Erythroblast (primary cell): ENCODE measurements around the gene CAPS.

Experiments
- GATA1 ChIP-seq: IDR thresholded peaks from 2 replicates; pipeline ENCODE4 v1.6.1; 2011; ENCODE audit warnings: low read depth, mild to moderate bottlenecking, control low read depth, low read length, moderate library complexity
- POLR2A ChIP-seq: IDR thresholded peaks from 2 replicates; pipeline ENCODE4 v1.6.1; 2011; ENCODE audit warnings: mild to moderate bottlenecking, low read length

DNA sequence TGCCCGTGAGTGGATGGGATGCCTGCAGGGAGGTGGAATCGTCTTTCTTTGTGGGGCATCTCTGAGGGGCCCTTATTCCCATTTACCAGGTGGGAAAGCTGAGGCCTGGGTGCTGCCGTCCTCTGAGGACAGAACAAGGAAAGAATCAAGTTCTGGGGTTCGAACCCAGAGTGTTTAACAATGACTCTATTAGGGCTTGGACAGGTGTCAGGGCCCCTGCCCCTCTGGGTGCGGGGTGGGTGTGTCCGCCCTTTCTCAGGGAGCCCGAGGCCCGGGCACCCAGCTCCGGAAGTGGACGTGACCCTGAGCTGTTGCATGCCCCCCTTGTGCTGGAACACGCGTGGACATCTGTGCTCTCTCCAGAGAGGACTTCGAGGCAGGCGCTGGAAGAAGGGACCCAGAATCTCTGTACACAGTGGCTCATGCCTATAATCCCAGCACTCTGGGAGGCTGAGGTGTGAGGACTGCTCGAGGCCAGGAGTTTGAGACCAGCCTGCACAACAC is 21.2 kb upstream of the CAPS start:
- TF ChIP-seq POLR2A (no peak), GATA1 (no peak)
